WTC11 (cell line): ENCODE data around the gene DISC1. TPM values are rescaled to one million over a fixed set of nuclear protein-coding genes. Genes with fewer than 3 reads are reported as not detected.

Experiments used
- ATAC-seq: fragments of 200-7000 bp; cut with Tn5 transposase; 2 replicates; pipeline ENCODE4 v1.10.0; 2021; ENCODE audit warnings: mild to moderate bottlenecking, moderate library complexity
- CTCF ChIA-PET: fragments of 300-600 bp; sonication (Branson Sonifier 250); formaldehyde crosslinking; loops from one replicate; lab custom pipeline; 2021; ENCODE audit warnings: antibody characterized with exemption; lab: Charles Lee
- POLR2A ChIA-PET: fragments of 350-600 bp; sonication (Branson Sonifier 250); formaldehyde crosslinking; loops from one replicate; lab custom pipeline; 2021; ENCODE audit warnings: antibody characterized with exemption; lab: Charles Lee
- DNase-seq: peaks from one replicate; pipeline ENCODE4 v3.0.0; 2021; ENCODE audit warnings: low spot score
- H3K27ac Mint-ChIP-seq: 2 replicates; pipeline ENCODE4 v1.8.0; 2021; ENCODE audit warnings: mixed read lengths
- H3K27me3 Mint-ChIP-seq: 2 replicates; pipeline ENCODE4 v1.8.0; 2021; ENCODE audit warnings: low read depth, mild to moderate bottlenecking, moderate library complexity, mixed read lengths
- H3K36me3 Mint-ChIP-seq: 2 replicates; pipeline ENCODE4 v1.8.0; 2021; ENCODE audit warnings: mixed read lengths
- H3K4me1 Mint-ChIP-seq: 2 replicates; pipeline ENCODE4 v1.8.0; 2022; ENCODE audit warnings: mixed read lengths
- H3K4me3 Mint-ChIP-seq: 2 replicates; pipeline ENCODE4 v1.8.0; 2021; ENCODE audit warnings: mild to moderate bottlenecking, moderate library complexity, mixed read lengths
- H3K9me3 Mint-ChIP-seq: 2 replicates; pipeline ENCODE4 v1.8.0; 2021; ENCODE audit warnings: mixed read lengths
- AR ChIP-seq: fragments of 250-450 bp; sonication (Bioruptor Pico); IDR thresholded peaks from 2 replicates; pipeline ENCODE4 v1.9.0; 2021; ENCODE audit warnings: mild to moderate bottlenecking
- ARID4B ChIP-seq: sonication (generic); formaldehyde crosslinking; IDR thresholded peaks from 2 replicates; pipeline ENCODE4 v1.8.0; 2023; ENCODE audit warnings: missing genetic modification reagents, mild to moderate bottlenecking, borderline replicate concordance
- EMX1 ChIP-seq: fragments of 250-450 bp; sonication (Bioruptor Pico); IDR thresholded peaks from 2 replicates; pipeline ENCODE4 v1.8.0; 2021; ENCODE audit warnings: mild to moderate bottlenecking
- ERG ChIP-seq: fragments of 250-450 bp; sonication (Bioruptor Pico); IDR thresholded peaks from 2 replicates; pipeline ENCODE4 v1.8.0; 2021; ENCODE audit warnings: mild to moderate bottlenecking
- ESRRA ChIP-seq: sonication (generic); formaldehyde crosslinking; IDR thresholded peaks from 2 replicates; pipeline ENCODE4 v1.8.1; 2022; ENCODE audit warnings: mild to moderate bottlenecking, missing genetic modification reagents, borderline replicate concordance
- FOXP1 ChIP-seq: sonication (generic); formaldehyde crosslinking; IDR thresholded peaks from 2 replicates; pipeline ENCODE4 v1.8.0; 2022; ENCODE audit warnings: missing genetic modification reagents, mild to moderate bottlenecking, moderate library complexity, borderline replicate concordance
- FOXP4 ChIP-seq: sonication (generic); formaldehyde crosslinking; IDR thresholded peaks from 2 replicates; pipeline ENCODE4 v1.8.0; 2022; ENCODE audit warnings: mild to moderate bottlenecking, missing genetic modification reagents
- HMGXB4 ChIP-seq: sonication (generic); formaldehyde crosslinking; IDR thresholded peaks from 2 replicates; pipeline ENCODE4 v1.8.1; 2023; ENCODE audit warnings: mild to moderate bottlenecking, moderate library complexity, missing genetic modification reagents
- IRF1 ChIP-seq: sonication (generic); formaldehyde crosslinking; IDR thresholded peaks from 2 replicates; pipeline ENCODE4 v1.8.0; 2023; ENCODE audit warnings: missing genetic modification reagents
- MAX ChIP-seq: sonication (generic); formaldehyde crosslinking; IDR thresholded peaks from 2 replicates; pipeline ENCODE4 v1.8.0; 2022; ENCODE audit warnings: mild to moderate bottlenecking, missing genetic modification reagents
- NR2C2 ChIP-seq: sonication (generic); formaldehyde crosslinking; IDR thresholded peaks from 2 replicates; pipeline ENCODE4 v1.8.0; 2022; ENCODE audit warnings: mild to moderate bottlenecking, missing genetic modification reagents
- RORB ChIP-seq: fragments of 250-450 bp; sonication (Bioruptor Pico); IDR thresholded peaks from 2 replicates; pipeline ENCODE4 v1.9.0; 2021; ENCODE audit warnings: mild to moderate bottlenecking
- ZNF232 ChIP-seq: sonication (generic); formaldehyde crosslinking; IDR thresholded peaks from 2 replicates; pipeline ENCODE4 v1.8.0; 2022; ENCODE audit warnings: mild to moderate bottlenecking, missing genetic modification reagents
- ZNF416 ChIP-seq: fragments of 250-450 bp; sonication (Bioruptor Pico); IDR thresholded peaks from 2 replicates; pipeline ENCODE4 v1.9.0; 2021; ENCODE audit warnings: mild to moderate bottlenecking, inconsistent platforms
- total RNA-seq: library from RNA; stranded (reverse); gene quantifications from 3 replicates; pipeline ENCODE4 v1.2.3, GENCODE V29; 2021

DISC1 gene
- total RNA-seq, 1 experiment from 2014 or later = 5.5 TPM

- peak; percentile 71; the same call in 1 of the 2 replicates for TF ChIP-seq FOXP1 (CRISPR knock-in tag)
- no peak for TF ChIP-seq AR
- 0 out of 2 replicates have a peak, but pooled peaks have one; percentile 33 for TF ChIP-seq ZNF416 (CRISPR knock-in tag)
- 0 out of 2 replicates have a peak, but pooled peaks have one; percentile 42 for TF ChIP-seq HMGXB4
- TF ChIP-seq RORB (CRISPR knock-in tag) = no peak
- peak; percentile 66; the same call in 1 of the 2 replicates for TF ChIP-seq ARID4B
- TF ChIP-seq ZNF232 (CRISPR knock-in tag) = peak; percentile 57; the same call in 1 of the 2 replicates
- peak; percentile 71 for TF ChIP-seq MAX
- TF ChIP-seq NR2C2 = no peak
Measured at GRCh38 chr1:231626951-231627614, 493 bp downstream of the DISC1 start (continued).

GRCh38 chr1:231628207-231628876 lies 1.8 kb downstream of the DISC1 start:
- DNase-seq (no peak), ATAC-seq (no peak)
- CTCF ChIA-PET = no interaction called here
- Mint-ChIP-seq H3K4me3 (no peak overlapping the region), H3K4me1 (peaks cover 12% of the 10 kb centered on the region), H3K27ac (no peak overlapping the region), H3K36me3 (no peaks in the 10 kb centered on the region), H3K27me3 (peaks cover 30% of the 10 kb centered on the region), H3K9me3 (no peaks in the 10 kb centered on the region)
- POLR2A ChIA-PET = no interaction called here
- TF ChIP-seq ERG (CRISPR knock-in tag) = no peak
- no peak for TF ChIP-seq EMX1
- TF ChIP-seq ESRRA (CRISPR knock-in tag) = no peak
- TF ChIP-seq FOXP4 (CRISPR knock-in tag) = no peak
- no peak for TF ChIP-seq IRF1
